GM21717 (cell line): Measurements from ENCODE around the gene VDAC2.
"Not testable (repeated sequence)": the region's sequence is repeated elsewhere in the genome, so short reads cannot be mapped to it uniquely, and the experiment has no call there.

Source experiments
- ATAC-seq: cut with Tn5 transposase; IDR thresholded peaks from one replicate; pipeline ENCODE4 v1.9.1; 2021; ENCODE audit warnings: mild to moderate bottlenecking, moderate library complexity; ENCODE audit not compliant: unreplicated experiment

Gene VDAC2, protein sequence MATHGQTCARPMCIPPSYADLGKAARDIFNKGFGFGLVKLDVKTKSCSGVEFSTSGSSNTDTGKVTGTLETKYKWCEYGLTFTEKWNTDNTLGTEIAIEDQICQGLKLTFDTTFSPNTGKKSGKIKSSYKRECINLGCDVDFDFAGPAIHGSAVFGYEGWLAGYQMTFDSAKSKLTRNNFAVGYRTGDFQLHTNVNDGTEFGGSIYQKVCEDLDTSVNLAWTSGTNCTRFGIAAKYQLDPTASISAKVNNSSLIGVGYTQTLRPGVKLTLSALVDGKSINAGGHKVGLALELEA

DNA sequence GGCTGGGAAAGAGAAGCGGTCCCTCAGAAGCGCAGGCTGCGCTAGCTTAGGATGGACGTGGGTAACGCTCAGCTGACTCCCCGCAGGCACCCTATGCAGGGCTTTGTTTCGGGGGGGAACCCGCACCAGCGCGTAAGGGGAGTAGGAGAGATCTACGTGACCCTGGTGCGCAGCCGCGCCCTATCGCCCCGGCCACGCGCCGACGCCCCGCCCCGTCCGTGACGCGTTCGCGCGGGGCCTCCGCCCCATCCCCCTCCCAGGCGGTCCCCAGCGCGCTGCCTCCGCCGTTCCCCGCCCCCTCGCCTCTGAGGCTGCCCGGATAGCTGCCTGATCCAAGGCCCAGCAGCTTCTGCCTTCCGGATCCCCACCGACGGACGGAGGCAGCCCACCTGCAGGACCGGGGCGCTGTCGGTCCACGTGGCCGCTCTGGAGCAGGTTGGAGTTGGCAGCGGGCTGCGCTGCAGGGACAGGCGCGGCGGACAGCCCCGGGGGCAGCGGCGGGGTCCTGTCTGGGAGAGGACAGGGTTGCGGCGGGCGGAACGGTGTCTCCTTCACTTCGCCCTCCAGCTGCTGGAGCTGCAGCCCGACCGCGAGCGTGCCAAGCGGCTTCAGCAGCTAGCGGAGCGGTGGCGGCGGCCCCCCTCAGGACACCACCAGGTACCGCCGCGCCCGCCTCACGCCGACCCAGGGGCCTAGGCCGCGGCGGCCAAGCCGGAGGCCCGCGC is at the start of gene VDAC2:
VDAC2 (plus strand) TSS at position 515 of the 725 bp plus-strand sequence. CDS start 363 bp downstream, outside the sequence.
- peak; percentile 81 for ATAC-seq

DNA sequence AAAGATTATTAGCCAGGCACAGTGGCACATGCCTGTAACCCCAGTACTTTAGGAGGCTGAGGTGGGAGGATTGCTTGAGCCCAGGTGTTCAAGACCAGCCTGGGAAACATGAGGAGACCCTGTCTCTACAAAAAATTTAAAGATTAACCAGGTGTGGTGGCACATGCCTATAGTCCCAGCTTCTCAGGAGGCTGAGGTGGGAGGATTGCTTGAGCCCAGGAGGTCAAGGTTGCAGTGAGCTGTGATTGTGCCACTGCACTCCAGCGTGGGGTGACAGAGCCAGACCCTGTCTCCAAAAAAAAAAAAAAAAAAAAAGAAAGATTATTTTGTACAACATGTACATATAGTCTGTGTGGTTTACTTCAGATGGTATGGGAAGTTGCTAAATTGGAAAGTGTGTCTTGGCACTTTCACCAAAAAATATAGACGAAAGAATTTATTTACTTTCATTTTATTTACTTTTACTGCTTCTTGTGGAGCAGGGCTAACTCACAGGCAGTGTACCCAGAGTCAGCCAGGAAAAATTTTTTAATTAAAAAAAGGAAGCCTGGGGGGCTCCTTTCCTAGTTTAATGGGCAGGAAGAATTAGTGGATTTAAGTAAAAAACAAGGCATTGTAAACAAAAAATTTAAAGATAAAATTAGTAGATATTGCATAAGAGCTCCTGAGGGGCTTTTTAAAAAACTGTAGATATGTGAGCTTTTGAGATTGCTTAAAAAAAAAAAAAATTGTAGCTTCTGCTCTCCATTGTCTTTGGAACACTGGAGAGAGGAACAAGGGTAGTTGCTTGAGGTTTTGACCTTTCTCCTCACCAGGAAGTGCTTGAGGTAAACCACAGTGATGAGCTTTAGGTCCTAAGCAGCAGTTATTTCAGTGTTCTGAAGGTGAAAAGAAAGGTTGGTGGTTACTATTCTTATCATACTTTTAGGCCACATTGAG is 44.6 kb upstream of the VDAC2 start:
- ATAC-seq: peak; percentile 82

DNA sequence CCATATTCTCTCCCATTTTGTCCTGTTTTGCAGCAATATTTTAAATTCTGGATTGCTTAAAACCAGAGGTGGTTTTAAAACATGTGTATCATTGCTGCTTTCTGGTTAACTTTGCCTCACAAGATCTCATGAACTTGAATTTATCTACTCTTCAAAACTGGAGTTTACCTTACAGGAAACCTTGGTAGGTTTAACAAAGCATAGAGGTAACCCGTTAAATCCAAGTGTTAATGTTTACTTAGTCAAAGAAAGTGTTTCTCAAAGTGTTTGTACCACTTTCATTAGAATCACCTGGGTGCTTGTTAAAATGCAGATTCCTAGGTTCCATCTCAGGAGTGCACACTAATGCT is 44.0 kb upstream of the VDAC2 start:
- no peak for ATAC-seq

DNA sequence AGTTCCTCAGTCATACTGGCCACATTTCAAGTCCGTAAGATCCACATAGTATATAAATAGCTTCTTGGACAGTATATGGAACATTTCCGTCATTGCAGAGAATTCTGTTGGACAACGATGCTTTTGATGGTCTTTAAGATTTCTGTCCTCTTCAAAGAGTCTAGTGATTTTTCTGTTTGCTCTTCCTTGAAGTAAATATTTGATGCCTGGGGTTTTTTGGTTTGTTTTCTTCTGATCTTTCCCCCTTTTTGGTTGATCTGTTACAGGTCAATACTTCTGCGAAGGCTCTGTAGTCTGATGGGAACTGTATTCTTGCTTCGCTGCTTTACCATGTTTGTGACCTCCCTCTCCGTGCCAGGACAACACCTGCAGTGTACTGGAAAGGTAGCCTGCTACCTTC is 42.3 kb upstream of the VDAC2 start:
- ATAC-seq: no peak

DNA sequence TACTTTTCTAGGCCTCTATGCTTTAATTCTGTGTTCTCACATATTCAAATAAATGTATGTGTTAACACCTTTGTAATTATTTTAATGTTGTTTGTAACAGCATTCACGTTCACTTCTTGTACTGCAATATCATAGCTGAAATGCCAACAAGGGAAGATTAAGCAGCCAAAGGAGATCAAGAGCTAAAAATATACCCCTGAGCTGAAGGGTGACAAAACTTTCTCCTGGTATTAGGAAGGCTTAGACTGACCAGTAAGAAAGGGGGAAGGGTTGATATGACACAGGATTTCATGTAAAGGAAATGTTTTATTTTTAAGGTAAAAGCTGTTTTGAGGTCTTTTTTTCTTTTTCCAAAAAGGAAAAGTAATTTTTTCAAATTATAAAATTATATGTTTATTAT is 40.4 kb upstream of the VDAC2 start:
- ATAC-seq: no peak

DNA sequence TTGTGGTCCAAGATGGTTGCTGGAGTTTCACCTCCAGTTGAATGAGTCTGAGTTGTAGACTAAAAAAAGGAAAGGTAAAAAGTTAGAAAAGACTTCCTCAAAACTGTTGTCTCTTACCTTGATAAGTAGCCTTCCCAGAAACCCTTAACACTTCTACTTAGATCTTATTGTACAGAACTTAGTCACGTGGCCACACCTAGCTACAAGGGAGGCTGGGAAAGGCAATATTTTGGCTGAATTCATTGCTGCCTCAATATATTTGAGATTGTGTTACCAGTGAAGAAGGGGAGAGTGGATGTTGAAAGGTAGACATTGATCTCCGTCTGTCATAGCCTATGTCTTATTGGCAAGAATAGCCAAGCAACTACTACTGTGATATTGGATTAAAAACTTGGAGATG is 35.5 kb upstream of the VDAC2 start:
- ATAC-seq: no peak

DNA sequence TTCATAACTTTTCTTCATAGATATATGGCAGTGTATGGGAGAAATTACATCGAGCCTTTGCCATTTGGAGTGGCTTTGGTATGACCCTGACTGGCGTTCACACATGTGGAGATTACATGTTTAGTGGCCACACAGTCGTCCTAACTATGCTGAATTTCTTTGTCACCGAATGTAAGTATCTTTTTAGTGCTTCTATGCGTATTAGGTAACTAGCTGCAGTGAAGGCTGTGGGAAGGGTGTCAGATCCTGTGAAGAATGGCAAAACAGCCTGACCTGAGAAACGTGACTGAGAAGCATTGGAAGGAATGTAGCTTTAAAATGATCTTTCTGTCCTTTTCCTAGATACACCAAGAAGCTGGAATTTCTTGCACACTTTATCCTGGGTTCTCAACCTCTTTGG is 34.5 kb upstream of the VDAC2 start:
- ATAC-seq: no peak

DNA sequence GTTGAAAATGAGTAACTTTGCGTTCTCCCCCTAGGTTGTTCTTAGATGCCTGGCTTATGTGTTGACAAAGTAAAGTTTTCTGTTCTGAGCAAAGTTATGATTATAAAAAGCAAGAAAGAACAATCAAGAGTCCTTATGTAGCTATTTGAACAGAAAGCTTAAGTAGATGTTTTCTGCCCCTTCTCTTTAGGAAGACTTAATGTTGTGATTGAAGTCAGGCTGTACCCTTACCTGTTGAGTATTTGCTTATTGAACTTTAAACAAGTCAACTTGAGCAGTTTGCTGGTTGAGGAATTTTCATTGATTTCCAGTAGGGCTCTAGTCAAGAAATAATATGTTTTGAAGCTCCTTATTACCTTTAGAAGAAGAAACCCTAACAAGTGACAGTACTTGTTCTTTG is 33.9 kb upstream of the VDAC2 start:
- no peak for ATAC-seq

DNA sequence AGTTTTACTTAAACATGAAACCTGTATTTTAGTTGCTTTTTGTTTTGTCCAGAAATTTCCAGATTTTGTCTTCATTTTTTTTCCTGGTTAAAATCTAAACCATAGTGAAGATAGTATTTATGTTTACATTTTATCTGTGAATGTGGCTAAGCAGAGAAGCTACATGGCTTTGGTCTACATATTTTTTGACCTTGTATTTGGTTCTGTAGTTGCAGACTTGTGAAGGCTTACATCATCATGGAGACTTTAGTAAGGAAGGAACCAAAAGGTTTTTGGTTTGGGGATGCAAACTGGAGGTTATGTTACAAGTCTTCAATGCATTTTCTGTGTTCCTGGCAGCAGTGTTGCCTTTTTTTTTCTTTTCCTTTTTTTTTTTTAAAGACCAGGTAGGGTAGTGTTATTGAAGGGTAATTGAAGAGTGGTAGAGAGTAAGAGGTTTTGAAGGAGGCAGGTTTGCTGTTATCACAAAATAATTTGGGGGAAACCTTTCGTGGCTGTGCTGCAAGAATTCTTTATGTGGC is 30.9 kb upstream of the VDAC2 start:
- no peak for ATAC-seq

DNA sequence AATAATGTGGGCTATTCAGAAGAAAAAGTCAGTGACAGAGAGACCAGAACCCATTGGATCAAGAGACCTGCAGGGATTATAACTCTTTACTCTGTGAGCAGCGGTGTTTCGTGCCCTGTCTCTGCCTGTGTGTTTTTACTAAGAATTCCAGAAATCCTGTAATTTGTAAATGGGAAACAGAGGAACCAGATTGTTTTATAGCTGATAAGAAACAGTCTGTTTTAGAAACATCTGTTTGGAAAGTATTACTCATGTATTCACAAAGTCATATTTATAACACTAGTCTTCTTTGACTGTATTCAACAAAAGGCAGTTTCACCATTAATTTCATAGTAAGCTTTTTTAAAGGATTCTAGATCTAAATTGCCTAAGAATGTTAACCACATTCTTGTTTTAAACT is 30.0 kb upstream of the VDAC2 start:
- ATAC-seq: no peak

DNA sequence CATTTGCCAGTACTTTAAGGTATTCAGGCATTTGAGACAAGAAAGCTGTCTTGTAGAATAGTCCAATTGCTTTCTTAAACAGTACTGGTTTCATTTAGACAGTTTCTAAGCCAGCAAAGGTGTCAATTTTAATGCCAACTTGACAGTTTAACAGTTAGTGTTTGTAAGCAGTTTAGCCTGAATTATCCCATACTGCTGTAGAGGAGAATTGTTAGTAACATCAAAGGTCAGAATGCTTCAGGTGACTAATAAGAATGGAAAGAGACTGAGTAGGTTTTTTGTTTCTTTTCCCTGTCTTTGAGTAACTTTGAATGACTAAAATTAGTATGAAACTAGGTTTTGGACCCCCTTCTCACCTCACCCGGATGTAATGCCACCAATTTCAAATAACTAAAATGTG is 29.5 kb upstream of the VDAC2 start:
- no peak for ATAC-seq

DNA sequence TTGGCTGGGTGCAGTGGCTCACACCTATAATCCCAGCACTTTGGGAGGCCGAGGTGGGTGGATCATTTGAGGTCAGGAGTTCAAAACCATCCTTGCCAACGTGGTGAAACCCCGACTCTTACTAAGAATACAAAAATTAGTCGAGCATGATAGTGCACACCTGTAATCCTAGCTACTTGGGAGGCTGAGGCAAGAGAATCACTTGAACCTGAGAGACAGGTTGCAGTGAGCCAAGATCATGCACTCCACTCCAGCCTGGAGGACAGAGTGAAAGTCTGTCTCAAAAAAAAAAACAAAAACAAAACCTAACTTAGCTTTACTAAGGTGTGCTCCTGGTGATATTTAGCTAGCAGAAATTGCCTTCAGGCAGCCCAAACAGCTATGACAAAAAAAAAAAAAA is 24.3 kb upstream of the VDAC2 start:
- ATAC-seq: no peak

DNA sequence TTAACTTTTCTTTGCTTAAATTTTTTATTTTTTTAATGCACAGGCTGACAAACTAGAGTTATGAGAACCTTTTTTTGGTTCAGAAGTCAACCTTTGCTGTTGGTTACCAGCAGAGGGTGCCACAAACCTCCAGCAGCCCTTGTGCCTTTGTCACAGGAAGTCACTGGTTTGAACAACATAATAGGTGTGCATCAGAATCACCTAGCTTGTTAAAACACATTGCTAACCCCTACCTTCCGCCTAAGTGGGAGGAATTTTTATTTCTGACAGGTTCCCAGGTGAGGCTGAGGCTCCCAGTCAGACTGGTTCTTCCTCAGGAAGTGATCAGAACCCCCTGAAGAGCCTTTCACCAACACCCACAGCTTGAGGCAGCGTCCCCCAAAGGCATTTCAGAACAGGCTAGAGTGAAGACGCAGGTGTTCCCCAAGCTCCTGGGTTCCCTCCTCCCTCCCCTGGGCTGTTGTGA is 22.6 kb upstream of the VDAC2 start:
- peak; percentile 63 for ATAC-seq

DNA sequence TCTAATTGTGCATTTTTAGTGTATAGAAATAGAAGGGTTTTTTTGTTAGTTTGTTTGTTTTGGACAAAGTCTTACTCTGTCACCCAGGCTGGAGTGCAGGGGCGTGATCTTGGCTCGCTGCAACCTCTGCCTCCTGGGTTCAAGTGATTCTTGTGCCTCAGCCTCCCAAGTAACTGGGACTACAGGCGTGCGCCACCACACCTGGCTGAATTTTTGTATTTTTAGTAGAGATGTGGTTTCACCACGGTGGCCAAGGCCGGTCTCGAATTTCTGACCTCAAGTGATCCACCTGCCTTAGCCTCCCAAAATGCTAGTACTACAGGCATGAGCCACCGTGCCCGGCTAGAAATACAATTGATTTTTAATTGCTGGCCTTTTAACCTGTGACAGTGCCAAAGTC is 22.1 kb upstream of the VDAC2 start:
- not testable (repeated sequence) for ATAC-seq

DNA sequence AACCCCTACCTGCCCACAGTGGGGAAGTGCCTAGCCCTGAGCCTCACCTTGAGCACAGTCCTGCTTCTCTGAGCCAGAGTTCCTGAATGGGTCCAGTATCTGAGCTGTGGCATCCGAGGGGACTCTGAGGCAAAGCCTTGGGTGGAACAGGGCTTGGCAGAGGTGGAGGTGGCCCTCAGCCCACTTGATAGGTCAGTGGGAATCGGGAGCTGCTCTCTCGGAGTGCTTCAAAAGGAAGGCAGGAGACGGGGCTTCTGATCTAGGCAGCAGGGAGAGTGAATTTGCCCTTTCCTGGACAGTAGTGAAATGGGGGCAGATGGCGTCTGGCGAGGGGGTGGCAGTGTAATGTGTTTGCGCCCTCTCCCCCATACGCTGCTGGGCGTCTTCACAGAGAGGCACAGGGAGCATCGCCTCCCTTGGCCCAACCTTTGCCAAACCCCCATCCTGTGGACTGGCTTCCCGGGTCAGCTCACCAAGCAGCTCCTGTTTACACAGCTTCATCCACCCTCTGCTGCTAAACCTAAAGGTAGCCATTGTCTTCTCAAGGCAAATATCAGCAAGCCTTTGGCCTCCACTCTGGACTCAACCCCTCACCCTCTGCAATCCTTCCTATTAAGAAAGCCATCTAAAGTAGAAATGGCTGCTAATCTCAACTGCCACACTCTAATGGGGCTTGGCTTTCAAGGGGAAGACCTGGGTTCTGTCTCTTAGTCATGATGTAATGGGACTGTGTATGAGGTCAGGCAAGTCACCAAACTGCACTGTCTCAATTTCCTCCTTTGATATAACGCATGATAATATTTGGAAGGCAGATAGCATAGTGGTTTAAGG is 21.1 kb upstream of the VDAC2 start:
- ATAC-seq: no peak

DNA sequence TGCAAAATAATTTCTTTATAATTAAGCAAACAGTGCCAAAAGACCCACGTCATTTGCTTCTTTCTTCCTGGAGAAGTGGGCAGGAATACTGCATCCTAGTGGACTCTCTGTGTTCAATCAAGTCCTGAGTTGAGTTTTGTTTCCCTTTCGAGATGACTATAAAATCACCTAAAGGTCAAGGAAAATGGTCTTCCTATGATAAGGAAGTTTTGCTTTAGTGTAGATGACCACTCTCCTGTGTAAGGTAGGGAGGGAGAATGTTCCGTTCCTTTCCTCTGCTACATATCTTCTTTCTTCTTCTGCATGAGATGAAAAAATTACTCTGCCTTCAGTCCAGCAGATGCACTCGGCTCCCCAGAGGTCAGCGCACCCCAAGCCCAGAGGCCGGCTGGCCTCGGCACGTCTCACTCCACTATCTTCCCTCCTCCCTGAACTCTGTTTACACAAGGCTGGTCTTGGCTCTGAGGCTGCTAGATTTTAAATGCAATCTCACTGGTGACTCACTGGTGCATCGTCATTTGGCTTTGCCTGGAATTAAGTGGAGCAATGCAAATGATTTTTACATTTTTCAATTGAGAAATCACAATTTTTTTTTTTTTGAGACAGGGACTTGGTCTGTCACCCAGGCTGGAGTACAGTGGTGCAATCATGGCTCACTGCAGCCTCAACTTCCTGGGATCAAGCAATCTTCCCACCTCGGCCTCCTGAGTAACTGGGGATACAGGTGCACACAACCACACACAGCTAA is 18.6 kb upstream of the VDAC2 start:
- no peak for ATAC-seq

DNA sequence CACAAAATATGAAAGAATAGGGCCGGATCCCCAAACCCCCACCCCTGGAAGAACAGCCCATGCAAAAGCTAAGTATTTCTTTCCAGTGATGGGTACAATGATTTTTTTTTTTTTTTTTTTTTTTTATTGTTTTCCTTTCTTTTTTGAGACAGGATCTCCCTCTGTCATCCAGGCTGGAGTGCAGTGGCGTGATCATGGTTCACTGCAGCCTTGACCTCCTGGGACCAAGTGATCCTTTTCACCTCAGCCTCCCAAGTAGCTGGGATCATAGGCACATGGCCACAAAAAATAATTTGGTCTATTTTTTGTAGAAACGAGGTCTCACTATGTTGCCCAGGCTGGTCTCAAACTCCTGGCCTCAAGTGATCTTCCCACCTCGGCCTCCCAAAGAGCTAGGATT is 16.0 kb upstream of the VDAC2 start:
- ATAC-seq: not testable (repeated sequence)

DNA sequence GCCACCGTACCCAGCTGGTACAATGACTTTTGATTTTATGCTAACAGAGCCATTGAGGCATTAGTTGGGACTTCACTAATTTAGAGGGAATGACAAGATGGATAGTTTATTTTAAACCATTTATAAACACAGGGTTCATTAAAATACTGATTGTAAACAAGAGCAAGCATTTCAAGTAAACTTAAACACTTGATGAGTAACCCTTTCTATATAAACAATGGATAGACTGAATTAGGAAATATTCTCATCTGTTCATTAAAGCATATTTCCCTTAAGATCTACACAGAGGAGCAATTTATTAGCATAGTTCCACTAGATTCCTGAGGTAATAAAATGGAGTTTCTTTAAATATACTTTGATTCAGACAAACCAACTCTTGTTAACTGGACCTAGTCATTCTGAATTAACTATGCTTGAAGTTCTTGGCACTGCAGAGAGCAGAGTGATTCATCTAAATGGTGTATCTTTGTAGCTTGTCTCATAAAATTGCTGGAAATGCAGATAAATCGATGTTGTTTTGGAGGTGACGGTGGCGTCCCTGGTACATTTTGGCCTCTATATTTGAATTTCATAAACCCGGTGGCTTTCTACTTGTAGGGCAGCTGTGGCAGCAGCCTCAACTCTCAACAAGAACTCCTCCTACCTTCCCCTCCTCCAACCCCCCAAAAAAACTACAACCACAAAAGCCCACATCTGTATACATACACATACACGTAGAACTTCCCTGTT is 15.4 kb upstream of the VDAC2 start:
- no peak for ATAC-seq

DNA sequence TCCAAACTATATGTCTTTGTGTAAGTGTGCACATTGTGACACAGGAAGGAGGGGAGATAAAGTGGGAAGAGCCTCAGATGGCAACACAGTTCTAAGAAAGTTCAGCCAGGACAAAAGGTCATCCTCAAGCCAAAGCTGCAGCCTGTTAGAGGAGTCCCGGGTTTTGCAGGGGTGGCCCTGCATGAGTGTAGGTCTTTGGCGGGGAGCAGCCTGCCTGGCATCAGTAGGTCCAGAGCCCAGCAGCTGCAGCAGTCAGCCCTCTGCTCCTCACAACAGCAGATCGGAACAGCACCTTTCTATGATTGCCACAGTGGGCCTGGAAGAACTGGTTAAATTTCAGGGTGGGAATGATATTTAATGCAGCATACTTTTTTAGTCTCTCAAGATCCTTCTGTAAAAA is 13.5 kb upstream of the VDAC2 start:
- no peak for ATAC-seq
